ENCODE data around the gene BAZ1B. TPM values are rescaled to one million over a fixed set of nuclear protein-coding genes. Genes with fewer than 3 reads are reported as not detected.
"Not testable (repeated sequence)": the region's sequence is repeated elsewhere in the genome, so short reads cannot be mapped to it uniquely, and the experiment has no call there.

Gene BAZ1B
- total RNA-seq, 2 donors from 2014 or later: 79.0 to 132 TPM

DNA sequence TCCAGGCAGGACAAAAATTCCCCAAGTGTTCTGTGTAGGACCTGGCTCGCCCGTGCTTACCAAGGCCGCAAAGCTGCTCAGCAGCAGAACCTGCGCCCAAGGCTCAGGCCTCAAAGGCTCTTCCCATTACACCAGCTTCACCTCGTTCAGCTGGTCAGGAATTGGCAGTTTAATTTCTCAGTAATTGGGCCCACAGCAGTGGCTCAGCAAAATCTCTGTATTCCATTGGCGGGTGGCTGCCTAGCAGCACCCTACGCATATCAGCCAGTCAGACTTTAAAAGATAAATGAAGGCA is 82.7 kb downstream of the BAZ1B start:
- DNase-seq (ENCODE audit: low spot score): no peak
- H3K36me3 Mint-ChIP-seq: peaks cover 10% of the 10 kb centered on the region
- H3K27ac Mint-ChIP-seq: no peak overlapping the region
- H3K4me1 Mint-ChIP-seq (ENCODE audit: low read depth in 2 of 2): peaks cover 0 to 5% of the 10 kb centered on the region in 2 donors
- no peak overlapping the region for H3K4me3 Mint-ChIP-seq
- no peaks in the 10 kb centered on the region for H3K9me3 Mint-ChIP-seq
- ATAC-seq: no peak
- peaks cover 0 to 2% of the 10 kb centered on the region in 2 donors for H3K27me3 Mint-ChIP-seq

- Mint-ChIP-seq H3K4me3 (no peak overlapping the region), H3K27ac (no peak overlapping the region), H3K27me3 (peaks cover 0 to 2% of the 10 kb centered on the region in 2 donors), H3K4me1 (ENCODE audit: low read depth in 2 of 2) (peaks cover 0 to 5% of the 10 kb centered on the region in 2 donors), H3K36me3 (peaks cover 10% of the 10 kb centered on the region), H3K9me3 (no peaks in the 10 kb centered on the region)
- ATAC-seq: peak in 1 of 2 donors; percentile 5
- DNase-seq (ENCODE audit: low spot score): no peak
Measured at GRCh38 chr7:73438547-73439409, 83.3 kb downstream of the BAZ1B start.

DNA sequence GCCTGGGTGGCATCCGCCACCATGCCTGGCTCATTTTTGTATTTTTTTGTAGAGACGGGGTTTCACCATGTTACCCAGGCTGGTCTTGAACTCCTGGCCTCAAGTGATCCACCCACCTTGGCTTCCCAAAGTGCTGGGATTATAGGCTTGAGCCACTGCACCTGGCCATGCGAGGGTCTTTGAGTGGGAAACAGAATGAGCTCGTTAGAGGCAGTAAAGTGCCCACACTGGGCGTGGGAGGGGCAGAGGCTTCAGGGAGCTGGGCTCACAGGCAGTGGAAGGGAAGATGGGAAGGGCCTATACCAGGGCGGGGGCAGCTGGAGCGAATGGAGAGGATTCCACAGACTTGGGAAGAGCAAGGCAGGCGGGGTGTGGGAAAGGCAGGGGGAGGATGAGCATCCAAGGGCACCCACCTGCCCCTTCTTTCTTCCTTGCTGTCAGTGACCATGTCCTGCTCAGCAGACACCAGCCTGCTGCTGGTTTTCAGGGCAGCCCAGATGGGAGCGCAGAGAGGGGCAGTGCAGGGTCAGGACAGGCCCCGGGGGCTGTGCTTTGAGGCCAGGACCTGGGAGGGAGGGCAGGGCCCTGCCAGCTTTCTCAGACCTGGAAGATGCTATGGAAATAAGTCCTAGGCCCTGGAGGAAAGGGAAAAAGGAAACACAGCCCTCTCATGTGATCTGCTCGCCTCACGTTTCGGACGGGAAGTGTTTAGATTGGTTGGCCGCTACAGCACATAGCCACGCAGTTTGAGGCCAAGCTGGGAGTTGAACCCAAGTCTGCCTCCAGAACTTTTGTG is 84.3 kb downstream of the BAZ1B start:
- DNase-seq (ENCODE audit: low spot score): no peak
- no peak overlapping the region for H3K4me3 Mint-ChIP-seq
- no peak for ATAC-seq
- peaks cover 9% of the 10 kb centered on the region for H3K36me3 Mint-ChIP-seq
- no peaks in the 10 kb centered on the region for H3K9me3 Mint-ChIP-seq
- H3K4me1 Mint-ChIP-seq (ENCODE audit: low read depth in 2 of 2): peaks cover 0 to 5% of the 10 kb centered on the region in 2 donors
- no peak overlapping the region for H3K27ac Mint-ChIP-seq
- peaks cover 0 to 2% of the 10 kb centered on the region in 2 donors for H3K27me3 Mint-ChIP-seq

GRCh38 chr7:73437091-73437490 is 85.0 kb downstream of the BAZ1B start:
- H3K27ac Mint-ChIP-seq: no peak overlapping the region
- peaks cover 0 to 5% of the 10 kb centered on the region in 2 donors for H3K4me1 Mint-ChIP-seq (ENCODE audit: low read depth in 2 of 2)
- DNase-seq (ENCODE audit: low spot score) (no peak), ATAC-seq (no peak)
- H3K4me3 Mint-ChIP-seq: no peak overlapping the region
- peaks cover 0 to 2% of the 10 kb centered on the region in 2 donors for H3K27me3 Mint-ChIP-seq
- H3K9me3 Mint-ChIP-seq: no peaks in the 10 kb centered on the region
- peaks cover 1% of the 10 kb centered on the region for H3K36me3 Mint-ChIP-seq

GRCh38 chr7:73436031-73436929 is 85.8 kb downstream of the BAZ1B start:
- Mint-ChIP-seq H3K36me3 (no peaks in the 10 kb centered on the region), H3K4me3 (no peak overlapping the region), H3K27ac (no peak overlapping the region), H3K27me3 (peaks cover 0 to 2% of the 10 kb centered on the region in 2 donors), H3K9me3 (no peaks in the 10 kb centered on the region), H3K4me1 (ENCODE audit: low read depth in 2 of 2) (peaks cover 0 to 5% of the 10 kb centered on the region in 2 donors)
- no peak for DNase-seq (ENCODE audit: low spot score)
- ATAC-seq: no peak

DNA sequence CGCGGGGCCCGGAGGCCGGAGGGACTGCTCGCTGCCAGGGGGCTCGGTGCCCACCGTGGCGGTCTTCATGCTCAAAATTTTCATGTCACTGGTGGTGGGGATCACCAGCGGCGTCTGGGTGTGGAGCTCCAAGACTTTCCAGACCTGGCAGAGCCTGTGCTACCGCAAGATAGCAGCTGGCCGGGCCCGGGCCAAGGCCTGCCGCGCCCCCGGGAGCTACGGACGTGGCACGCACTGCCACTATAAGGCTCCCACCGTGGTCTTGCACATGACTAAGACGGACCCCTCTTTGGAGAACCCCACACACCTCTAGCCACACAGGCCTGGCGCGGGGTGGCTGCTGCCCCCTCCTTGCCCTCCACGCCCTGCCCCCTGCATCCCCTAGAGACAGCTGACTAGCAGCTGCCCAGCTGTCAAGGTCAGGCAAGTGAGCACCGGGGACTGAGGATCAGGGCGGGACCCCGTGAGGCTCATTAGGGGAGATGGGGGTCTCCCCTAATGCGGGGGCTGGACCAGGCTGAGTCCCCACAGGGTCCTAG is 86.6 kb downstream of the BAZ1B start:
- no peaks in the 10 kb centered on the region for H3K9me3 Mint-ChIP-seq
- no peak for DNase-seq (ENCODE audit: low spot score)
- H3K27ac Mint-ChIP-seq: no peak overlapping the region
- H3K4me1 Mint-ChIP-seq (ENCODE audit: low read depth in 2 of 2): peaks cover 0 to 5% of the 10 kb centered on the region in 2 donors
- peak overlapping the region; percentile 36 for H3K4me3 Mint-ChIP-seq
- peaks cover 0 to 2% of the 10 kb centered on the region in 2 donors for H3K27me3 Mint-ChIP-seq
- ATAC-seq: no peak
- H3K36me3 Mint-ChIP-seq: no peaks in the 10 kb centered on the region

GRCh38 chr7:73434701-73435069 is 87.4 kb downstream of the BAZ1B start:
- Mint-ChIP-seq H3K9me3 (no peaks in the 10 kb centered on the region), H3K27ac (no peak overlapping the region), H3K36me3 (no peaks in the 10 kb centered on the region), H3K4me1 (ENCODE audit: low read depth in 2 of 2) (peaks cover 0 to 5% of the 10 kb centered on the region in 2 donors), H3K4me3 (peak overlapping the region; percentile 66), H3K27me3 (peaks cover 0 to 2% of the 10 kb centered on the region in 2 donors)
- ATAC-seq (no peak), DNase-seq (ENCODE audit: low spot score) (no peak)

GRCh38 chr7:73433924-73434700 is 88.0 kb downstream of the BAZ1B start:
- DNase-seq (ENCODE audit: low spot score) (no peak), ATAC-seq (peak in 1 of 2 donors; percentile 34)
- Mint-ChIP-seq H3K4me3 (peak overlapping the region; percentile 66), H3K27me3 (peaks cover 0 to 2% of the 10 kb centered on the region in 2 donors), H3K27ac (no peak overlapping the region), H3K4me1 (ENCODE audit: low read depth in 2 of 2) (peaks cover 0 to 5% of the 10 kb centered on the region in 2 donors), H3K36me3 (no peaks in the 10 kb centered on the region), H3K9me3 (no peaks in the 10 kb centered on the region)

DNA sequence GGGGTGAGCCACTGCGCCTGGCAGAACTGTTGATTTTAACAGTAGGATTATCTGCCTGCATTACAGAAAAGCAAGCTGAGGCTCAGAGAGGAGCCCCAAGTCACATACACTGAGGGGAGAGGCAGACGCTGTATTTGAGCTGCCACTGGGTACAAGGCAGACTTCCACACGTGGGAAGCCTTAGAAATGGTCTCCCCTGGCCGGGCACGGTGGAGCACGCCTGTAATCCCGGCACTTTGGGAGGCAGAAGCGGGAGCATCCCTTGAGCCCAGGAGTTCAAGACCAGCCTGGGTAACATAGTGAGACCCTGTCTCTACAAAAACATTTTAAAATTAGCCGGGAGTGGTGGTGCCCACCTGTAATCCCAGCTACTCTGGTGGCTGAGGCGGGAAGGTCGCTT is 89.4 kb downstream of the BAZ1B start:
- no peaks in the 10 kb centered on the region for H3K9me3 Mint-ChIP-seq
- peaks cover 0 to 2% of the 10 kb centered on the region in 2 donors for H3K27me3 Mint-ChIP-seq
- no peak overlapping the region for H3K27ac Mint-ChIP-seq
- H3K4me1 Mint-ChIP-seq (ENCODE audit: low read depth in 2 of 2): peaks cover 0 to 5% of the 10 kb centered on the region in 2 donors
- no peaks in the 10 kb centered on the region for H3K36me3 Mint-ChIP-seq
- no peak for DNase-seq (ENCODE audit: low spot score)
- H3K4me3 Mint-ChIP-seq: peak overlapping the region; percentile 6
- ATAC-seq: no peak

GRCh38 chr7:73431041-73431835 is 90.9 kb downstream of the BAZ1B start:
- H3K4me3 Mint-ChIP-seq: peak overlapping the region; percentile 18
- DNase-seq (ENCODE audit: low spot score) (no peak), ATAC-seq (no peak)
- H3K36me3 Mint-ChIP-seq: no peaks in the 10 kb centered on the region
- H3K4me1 Mint-ChIP-seq (ENCODE audit: low read depth in 2 of 2): peaks cover 0 to 3% of the 10 kb centered on the region in 2 donors
- H3K9me3 Mint-ChIP-seq: no peaks in the 10 kb centered on the region
- no peak overlapping the region for H3K27ac Mint-ChIP-seq
- H3K27me3 Mint-ChIP-seq: peaks cover 0 to 2% of the 10 kb centered on the region in 2 donors

DNA sequence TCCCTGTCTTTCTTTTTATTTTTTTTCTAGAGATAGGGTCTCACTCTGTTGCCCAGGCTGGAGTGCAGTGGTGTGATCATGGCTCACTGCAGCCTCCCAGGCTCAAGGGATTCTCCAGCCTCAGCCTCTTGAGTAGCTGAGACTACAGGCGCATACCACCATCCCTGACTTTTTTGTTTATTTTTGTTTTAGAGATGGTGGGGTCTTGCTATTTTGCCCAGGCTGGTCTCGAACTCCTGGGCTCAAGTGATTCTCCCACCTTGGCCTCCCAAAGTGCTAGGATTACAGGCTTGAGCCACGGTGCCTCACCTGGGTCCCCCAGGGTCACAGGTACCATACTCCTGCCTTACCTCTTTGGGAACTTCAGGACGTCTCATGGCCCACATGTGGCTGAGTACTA is 91.6 kb downstream of the BAZ1B start:
- H3K4me1 Mint-ChIP-seq (ENCODE audit: low read depth in 2 of 2); H3K4me3 Mint-ChIP-seq; ATAC-seq; H3K36me3 Mint-ChIP-seq; H3K27ac Mint-ChIP-seq; DNase-seq (ENCODE audit: low spot score); H3K9me3 Mint-ChIP-seq; H3K27me3 Mint-ChIP-seq: not testable (repeated sequence)
